ENCODE measurements around the gene MED10.

The MED10 gene

GRCh38 chr5:6399980-6400910, 21.9 kb upstream of the MED10 start:
- in situ Hi-C loops (cut with HindIII; ENCODE audit: low sequenced_read_pairs): no loop called here

- in situ Hi-C loops (cut with HindIII; ENCODE audit: low sequenced_read_pairs): no loop called here
Observed at GRCh38 chr5:6398570-6399230, 20.4 kb upstream of the MED10 start.

- in situ Hi-C loops (cut with HindIII; ENCODE audit: low sequenced_read_pairs): no loop called here
Observed at GRCh38 chr5:6397536-6398269, 19.4 kb upstream of the MED10 start.

- in situ Hi-C loops (cut with HindIII; ENCODE audit: low sequenced_read_pairs): no loop called here
Observed at GRCh38 chr5:6396836-6397535, 18.6 kb upstream of the MED10 start.

- in situ Hi-C loops (cut with HindIII; ENCODE audit: low sequenced_read_pairs): no loop called here
Observed at GRCh38 chr5:6396043-6396442, 17.7 kb upstream of the MED10 start.

- in situ Hi-C loops (cut with HindIII; ENCODE audit: low sequenced_read_pairs): no loop called here
Observed at GRCh38 chr5:6395621-6396020, 17.3 kb upstream of the MED10 start.

- in situ Hi-C loops (cut with HindIII; ENCODE audit: low sequenced_read_pairs): no loop called here
Observed at GRCh38 chr5:6395102-6395445, 16.7 kb upstream of the MED10 start.

- in situ Hi-C loops (cut with HindIII; ENCODE audit: low sequenced_read_pairs): no loop called here
Observed at GRCh38 chr5:6394429-6395101, 16.2 kb upstream of the MED10 start.

- in situ Hi-C loops (cut with HindIII; ENCODE audit: low sequenced_read_pairs): no loop called here
Observed at GRCh38 chr5:6393596-6394194, 15.3 kb upstream of the MED10 start.

- in situ Hi-C loops (cut with HindIII; ENCODE audit: low sequenced_read_pairs): no loop called here
Observed at GRCh38 chr5:6392561-6392960, 14.2 kb upstream of the MED10 start.

GRCh38 chr5:6391151-6391550, 12.8 kb upstream of the MED10 start:
- in situ Hi-C loops (cut with HindIII; ENCODE audit: low sequenced_read_pairs): no loop called here

GRCh38 chr5:6389946-6390530, 11.7 kb upstream of the MED10 start:
- in situ Hi-C loops (cut with HindIII; ENCODE audit: low sequenced_read_pairs): no loop called here

- in situ Hi-C loops (cut with HindIII; ENCODE audit: low sequenced_read_pairs): no loop called here
Observed at GRCh38 chr5:6389397-6389796, 11.1 kb upstream of the MED10 start.

- in situ Hi-C loops (cut with HindIII; ENCODE audit: low sequenced_read_pairs): no loop called here
Observed at GRCh38 chr5:6387970-6388369, 9.6 kb upstream of the MED10 start.

- in situ Hi-C loops (cut with HindIII; ENCODE audit: low sequenced_read_pairs): no loop called here
Observed at GRCh38 chr5:6386271-6386670, 7.9 kb upstream of the MED10 start.

GRCh38 chr5:6384856-6385255, 6.5 kb upstream of the MED10 start:
- in situ Hi-C loops (cut with HindIII; ENCODE audit: low sequenced_read_pairs): no loop called here

GRCh38 chr5:6383376-6383775, 5.0 kb upstream of the MED10 start:
- in situ Hi-C loops (cut with HindIII; ENCODE audit: low sequenced_read_pairs): no loop called here

GRCh38 chr5:6379246-6379645, 899 bp upstream of the MED10 start:
- in situ Hi-C loops (cut with HindIII; ENCODE audit: low sequenced_read_pairs): no loop called here

GRCh38 chr5:6378766-6379103, 388 bp upstream of the MED10 start:
- in situ Hi-C loops (cut with HindIII; ENCODE audit: low sequenced_read_pairs): no loop called here

GRCh38 chr5:6377582-6377904, 804 bp downstream of the MED10 start:
- in situ Hi-C loops (cut with HindIII; ENCODE audit: low sequenced_read_pairs): no loop called here

Data from DLD1 (cell line).